HCT116 (cell line): Measurements from ENCODE around the gene COL5A3. TPM values are rescaled to one million over a fixed set of nuclear protein-coding genes. Genes with fewer than 3 reads are reported as not detected.

Experiments used
- ATAC-seq: fragments of 200-7000 bp; cut with Tn5 transposase; 2 replicates; pipeline ENCODE4 v1.9.1; 2020; ENCODE audit warnings: mild to moderate bottlenecking, moderate library complexity
- BruUV-seq: library from RNA; stranded (reverse); fragments of 400-500 nt; replicated peaks from 2 replicates; lab custom pipeline; 2021; lab: Mats Ljungman, UMichigan
- CTCF ChIA-PET: fragments of 300-600 bp; sonication (Branson Sonifier 250); formaldehyde crosslinking; loops from one replicate; lab custom pipeline; 2021; ENCODE audit warnings: antibody characterized with exemption; lab: Charles Lee
- POLR2A ChIA-PET: fragments of 300-600, 350-600 bp; sonication (Branson Sonifier 250); formaldehyde crosslinking; loops from one replicate; lab custom pipeline; 2021; ENCODE audit warnings: antibody characterized with exemption; lab: Charles Lee
- RAD21 ChIA-PET, 2 experiments: fragments of 300-600 bp; sonication (Branson Sonifier 250); formaldehyde crosslinking; loops; one replicate each; lab custom pipeline; 2023; ENCODE audit warnings: low total read pairs in 2 of 2; ENCODE audit not compliant: uncharacterized antibody in 2 of 2, unreplicated experiment in 2 of 2, low non-redundant PET in 1 of 2; lab: Charles Lee
- DNase-seq: peaks from one replicate; pipeline ENCODE4 v3.0.0-alpha.2; 2010; ENCODE audit warnings: low read depth, low spot score
- H2AFZ ChIP-seq: fragments of 200-600 bp; shearing (Covaris generic), sonication (generic); 2 replicates; pipeline ENCODE4 v1.6.1; 2017; ENCODE audit warnings: low read depth, mixed run types, mixed read lengths, antibody characterized with exemption, low read length; ENCODE audit not compliant: poor library complexity, severe bottlenecking
- H3K27ac ChIP-seq: 2 replicates; pipeline ENCODE4 v1.5.1; 2012; ENCODE audit warnings: low read depth, low read length
- H3K27me3 ChIP-seq: fragments of 200-600 bp; sonication (generic); 2 replicates; pipeline ENCODE4 v1.6.1; 2016; ENCODE audit warnings: mixed run types, low read length, mixed read lengths; ENCODE audit not compliant: insufficient read depth
- H3K36me3 ChIP-seq, 2 experiments: fragments of 200-500 bp in 1 of 2; fragments of 200-600 bp in 1 of 2; sonication (Bioruptor generic) in 1 of 2; sonication (generic) in 1 of 2; 2 replicates each; pipeline versions ENCODE4 v1.5.1 to v1.6.1; 2014 to 2016; ENCODE audit warnings: low read length in 2 of 2, inconsistent platforms in 1 of 2, mixed read lengths in 1 of 2, mixed run types in 1 of 2; ENCODE audit not compliant: insufficient read depth in 2 of 2, control insufficient read depth in 1 of 2
- H3K4me1 ChIP-seq, 2 experiments: fragments of 200-600 bp in 1 of 2; sonication (generic) in 1 of 2; 2 replicates each; pipeline versions ENCODE4 v1.5.1 to v1.6.1; 2012 to 2017; ENCODE audit warnings: low read length in 2 of 2, inconsistent platforms in 1 of 2, mild to moderate bottlenecking in 1 of 2, mixed read lengths in 1 of 2, mixed run types in 1 of 2, moderate library complexity in 1 of 2; ENCODE audit not compliant: insufficient read depth in 2 of 2, control insufficient read depth in 1 of 2
- H3K4me2 ChIP-seq: fragments of 200-600 bp; sonication (generic); 2 replicates; pipeline ENCODE4 v1.6.1; 2017; ENCODE audit warnings: mixed run types, low read length, mixed read lengths
- H3K4me3 ChIP-seq, 2 experiments: fragments of 200-600 bp in 1 of 2; sonication (generic) in 1 of 2; replicated peaks in 1 of 2; 2 replicates each; pipeline ENCODE4 v1.5.1; 2011 to 2016; ENCODE audit warnings: low read length in 2 of 2, control low read depth in 1 of 2, low read depth in 1 of 2, mild to moderate bottlenecking in 1 of 2, mixed read lengths in 1 of 2, mixed run types in 1 of 2
- H3K79me2 ChIP-seq: fragments of 200-600 bp; sonication (generic); 2 replicates; pipeline ENCODE4 v1.6.1; 2017; ENCODE audit warnings: mild to moderate bottlenecking, mixed run types, low read length, moderate library complexity, mixed read lengths; ENCODE audit not compliant: insufficient read depth
- H3K9ac ChIP-seq: fragments of 200-600 bp; sonication (generic); 2 replicates; pipeline ENCODE4 v1.6.1; 2016; ENCODE audit warnings: low read length, mixed read lengths
- H3K9me2 ChIP-seq: fragments of 200-600 bp; sonication (generic), shearing (Covaris generic); 2 replicates; pipeline ENCODE4 v1.6.1; 2017; ENCODE audit warnings: mixed run types, mild to moderate bottlenecking, moderate library complexity; ENCODE audit not compliant: insufficient read depth
- H3K9me3 ChIP-seq, 2 experiments: fragments of 200-500 bp in 1 of 2; fragments of 200-600 bp in 1 of 2; sonication (Bioruptor generic) in 1 of 2; sonication (generic) in 1 of 2; 2 replicates each; pipeline ENCODE4 v1.6.1; 2014 to 2017; ENCODE audit warnings: low read length in 2 of 2, mixed read lengths in 2 of 2, inconsistent platforms in 1 of 2, low read depth in 1 of 2, mild to moderate bottlenecking in 1 of 2, mixed run types in 1 of 2, moderate library complexity in 1 of 2; ENCODE audit not compliant: control insufficient read depth in 1 of 2, insufficient read depth in 1 of 2
- H4K20me1 ChIP-seq: fragments of 200-600 bp; sonication (generic), shearing (Covaris generic); 2 replicates; pipeline ENCODE4 v1.6.1; 2017; ENCODE audit warnings: mixed run types, mild to moderate bottlenecking, moderate library complexity; ENCODE audit not compliant: insufficient read depth
- CEBPB ChIP-seq: IDR thresholded peaks from 2 replicates; pipeline ENCODE4 v1.6.1; 2012; ENCODE audit warnings: low read depth
- EGR1 ChIP-seq: IDR thresholded peaks from 2 replicates; pipeline ENCODE4 v1.6.1; 2012; ENCODE audit warnings: low read depth
- ELF1 ChIP-seq: IDR thresholded peaks from 2 replicates; pipeline ENCODE4 v1.6.1; 2012; ENCODE audit warnings: low read depth, borderline replicate concordance
- EZH2phosphoT487 ChIP-seq: fragments of 200-600 bp; IDR thresholded peaks from 2 replicates; pipeline ENCODE4 v1.6.1; 2018; ENCODE audit warnings: antibody characterized with exemption, borderline replicate concordance
- JUND ChIP-seq: IDR thresholded peaks from 2 replicates; pipeline ENCODE4 v1.6.1; 2012
- POLR2A ChIP-seq: IDR thresholded peaks from 2 replicates; pipeline ENCODE4 v1.7.0; 2011; ENCODE audit warnings: borderline replicate concordance; ENCODE audit not compliant: insufficient read depth, insufficient read length; ENCODE audit errors: extremely low read depth
- POLR2AphosphoS5 ChIP-seq: IDR thresholded peaks from 2 replicates; pipeline ENCODE4 v1.6.1; 2011; ENCODE audit warnings: mild to moderate bottlenecking, low read depth, low read length, moderate library complexity
- RAD21 ChIP-seq: IDR thresholded peaks from 2 replicates; pipeline ENCODE4 v1.6.1; 2012; ENCODE audit warnings: low read depth, mild to moderate bottlenecking
- SIN3A ChIP-seq: IDR thresholded peaks from 2 replicates; pipeline ENCODE4 v1.6.1; 2012; ENCODE audit warnings: low read depth
- SRF ChIP-seq: IDR thresholded peaks from 2 replicates; pipeline ENCODE4 v1.6.1; 2012; ENCODE audit warnings: low read depth
- ZFX ChIP-seq: fragments of 450-650 bp; IDR thresholded peaks from 2 replicates; pipeline ENCODE4 v1.6.1; 2017
- ZNF274 ChIP-seq: fragments of 200-500 bp; sonication (Bioruptor generic); IDR thresholded peaks from 2 replicates; pipeline ENCODE4 v1.6.1; 2014; ENCODE audit warnings: mild to moderate bottlenecking, low read depth, low read length, inconsistent platforms
- intact Hi-C: fragments of 100-400 bp; cut with micrococcal nuclease; formaldehyde crosslinking; loops from 2 replicates; pipeline ENCODE4 v1.10.0; 2022
- total RNA-seq: library from RNA; stranded (reverse); gene quantifications from one replicate; pipeline ENCODE4 v1.2.1, GENCODE V29; 2021; ENCODE audit not compliant: unreplicated experiment
- TF ChIP-seq, protein P1 (sequence below), 3 experiments: fragments of 200-600 bp in 1 of 3; sonication (generic) in 1 of 3; IDR thresholded peaks in 2 of 3; conservative IDR thresholded peaks in 1 of 3; 2 replicates each; pipeline ENCODE4 v1.5.1; 2012 to 2017; ENCODE audit warnings: low read depth in 2 of 3, low read length in 2 of 3, antibody characterized with exemption in 1 of 3, borderline replicate concordance in 1 of 3, control low read depth in 1 of 3, mild to moderate bottlenecking in 1 of 3, mixed read lengths in 1 of 3, mixed run types in 1 of 3, moderate library complexity in 1 of 3; ENCODE audit not compliant: insufficient read depth in 1 of 3
- TF ChIP-seq, protein P2 (sequence below): IDR thresholded peaks from 2 replicates; pipeline ENCODE4 v1.6.1; 2012; ENCODE audit warnings: low read depth
- TF ChIP-seq, protein P3 (sequence below): IDR thresholded peaks from 2 replicates; pipeline ENCODE4 v1.6.1; 2012

The COL5A3 gene
- total RNA-seq, 1 experiment from 2014 or later: 0.15 TPM

DNA sequence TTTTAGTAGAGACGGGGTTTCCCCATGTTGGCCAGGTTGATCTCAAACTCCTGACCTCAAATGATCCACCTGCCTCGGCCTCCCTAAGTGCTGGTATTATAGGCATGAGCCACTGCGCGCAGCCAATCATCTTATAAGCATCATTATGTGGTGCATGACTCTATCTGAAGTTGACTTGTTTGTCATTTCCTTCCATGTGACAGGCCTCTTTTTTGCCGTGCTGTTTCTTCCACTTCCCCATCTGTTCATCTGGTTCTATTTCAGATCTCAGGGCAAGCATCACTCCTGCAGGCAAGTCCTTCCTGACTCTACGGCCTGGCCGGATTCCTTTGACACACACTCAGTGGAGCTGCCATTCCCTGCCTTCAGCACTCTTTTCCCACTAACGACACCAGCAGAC lies 15.2 kb downstream of the COL5A3 start:
- Histone ChIP-seq H3K79me2 (no peaks in the 10 kb centered on the region), H3K4me2 (no peak overlapping the region), H3K9ac (no peak overlapping the region), H3K27me3 (no peaks in the 10 kb centered on the region), H3K4me1 (peaks cover 0 to 7% of the 10 kb centered on the region in 2 experiments; a peak in 3 of 4 replicates), H3K36me3 (no peaks in the 10 kb centered on the region), H4K20me1 (no peaks in the 10 kb centered on the region), H2AFZ (no peak overlapping the region), H3K9me3 (no peaks in the 10 kb centered on the region), H3K9me2 (no peaks in the 10 kb centered on the region), H3K4me3 (no peak overlapping the region), H3K27ac (no peak overlapping the region)
- DNase-seq: no peak
- intact Hi-C loops: no loop called here
- no peak for ATAC-seq
- RAD21 ChIA-PET: no interaction called here
- POLR2A ChIA-PET: no interaction called here
- BruUV-seq: no TSS peak
- TF ChIP-seq ZNF274 (no peak), CEBPB (no peak), SIN3A (no peak), EZH2phosphoT487 (no peak), POLR2AphosphoS5 (no peak), EGR1 (no peak), SRF (no peak), ELF1 (no peak), RAD21 (no peak), ZFX (no peak), JUND (no peak), POLR2A (no peak)
- TF ChIP-seq, protein P1, sequence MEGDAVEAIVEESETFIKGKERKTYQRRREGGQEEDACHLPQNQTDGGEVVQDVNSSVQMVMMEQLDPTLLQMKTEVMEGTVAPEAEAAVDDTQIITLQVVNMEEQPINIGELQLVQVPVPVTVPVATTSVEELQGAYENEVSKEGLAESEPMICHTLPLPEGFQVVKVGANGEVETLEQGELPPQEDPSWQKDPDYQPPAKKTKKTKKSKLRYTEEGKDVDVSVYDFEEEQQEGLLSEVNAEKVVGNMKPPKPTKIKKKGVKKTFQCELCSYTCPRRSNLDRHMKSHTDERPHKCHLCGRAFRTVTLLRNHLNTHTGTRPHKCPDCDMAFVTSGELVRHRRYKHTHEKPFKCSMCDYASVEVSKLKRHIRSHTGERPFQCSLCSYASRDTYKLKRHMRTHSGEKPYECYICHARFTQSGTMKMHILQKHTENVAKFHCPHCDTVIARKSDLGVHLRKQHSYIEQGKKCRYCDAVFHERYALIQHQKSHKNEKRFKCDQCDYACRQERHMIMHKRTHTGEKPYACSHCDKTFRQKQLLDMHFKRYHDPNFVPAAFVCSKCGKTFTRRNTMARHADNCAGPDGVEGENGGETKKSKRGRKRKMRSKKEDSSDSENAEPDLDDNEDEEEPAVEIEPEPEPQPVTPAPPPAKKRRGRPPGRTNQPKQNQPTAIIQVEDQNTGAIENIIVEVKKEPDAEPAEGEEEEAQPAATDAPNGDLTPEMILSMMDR (IDR thresholded peaks at IDR 0.05 in 2 of 3, conservative IDR thresholded peaks at IDR 0.05 in 1 of 3; ENCODE audit: borderline replicate concordance in 1 of 3, insufficient read depth in 1 of 3, low read depth in 2 of 3, low read length in 2 of 3): no peak
- TF ChIP-seq, protein P2, sequence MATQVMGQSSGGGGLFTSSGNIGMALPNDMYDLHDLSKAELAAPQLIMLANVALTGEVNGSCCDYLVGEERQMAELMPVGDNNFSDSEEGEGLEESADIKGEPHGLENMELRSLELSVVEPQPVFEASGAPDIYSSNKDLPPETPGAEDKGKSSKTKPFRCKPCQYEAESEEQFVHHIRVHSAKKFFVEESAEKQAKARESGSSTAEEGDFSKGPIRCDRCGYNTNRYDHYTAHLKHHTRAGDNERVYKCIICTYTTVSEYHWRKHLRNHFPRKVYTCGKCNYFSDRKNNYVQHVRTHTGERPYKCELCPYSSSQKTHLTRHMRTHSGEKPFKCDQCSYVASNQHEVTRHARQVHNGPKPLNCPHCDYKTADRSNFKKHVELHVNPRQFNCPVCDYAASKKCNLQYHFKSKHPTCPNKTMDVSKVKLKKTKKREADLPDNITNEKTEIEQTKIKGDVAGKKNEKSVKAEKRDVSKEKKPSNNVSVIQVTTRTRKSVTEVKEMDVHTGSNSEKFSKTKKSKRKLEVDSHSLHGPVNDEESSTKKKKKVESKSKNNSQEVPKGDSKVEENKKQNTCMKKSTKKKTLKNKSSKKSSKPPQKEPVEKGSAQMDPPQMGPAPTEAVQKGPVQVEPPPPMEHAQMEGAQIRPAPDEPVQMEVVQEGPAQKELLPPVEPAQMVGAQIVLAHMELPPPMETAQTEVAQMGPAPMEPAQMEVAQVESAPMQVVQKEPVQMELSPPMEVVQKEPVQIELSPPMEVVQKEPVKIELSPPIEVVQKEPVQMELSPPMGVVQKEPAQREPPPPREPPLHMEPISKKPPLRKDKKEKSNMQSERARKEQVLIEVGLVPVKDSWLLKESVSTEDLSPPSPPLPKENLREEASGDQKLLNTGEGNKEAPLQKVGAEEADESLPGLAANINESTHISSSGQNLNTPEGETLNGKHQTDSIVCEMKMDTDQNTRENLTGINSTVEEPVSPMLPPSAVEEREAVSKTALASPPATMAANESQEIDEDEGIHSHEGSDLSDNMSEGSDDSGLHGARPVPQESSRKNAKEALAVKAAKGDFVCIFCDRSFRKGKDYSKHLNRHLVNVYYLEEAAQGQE: no peak
- TF ChIP-seq, protein P3, sequence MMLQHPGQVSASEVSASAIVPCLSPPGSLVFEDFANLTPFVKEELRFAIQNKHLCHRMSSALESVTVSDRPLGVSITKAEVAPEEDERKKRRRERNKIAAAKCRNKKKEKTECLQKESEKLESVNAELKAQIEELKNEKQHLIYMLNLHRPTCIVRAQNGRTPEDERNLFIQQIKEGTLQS: no peak
- CTCF ChIA-PET: no interaction called here
